H4 (cell line): ENCODE measurements around the gene LGALS7B. TPM values are rescaled to one million over a fixed set of nuclear protein-coding genes. Genes with fewer than 3 reads are reported as not detected.
"Not testable (repeated sequence)": the region's sequence is repeated elsewhere in the genome, so short reads cannot be mapped to it uniquely, and the experiment has no call there.

Experiments
- DNase-seq: peaks from one replicate; pipeline ENCODE4 v3.0.0-alpha.2; 2015; ENCODE audit warnings: low spot score
- total RNA-seq: library from RNA; depleted of rRNA; stranded (reverse); fragments of >200 nt; shearing (Covaris generic); gene quantifications from 2 replicates; pipeline ENCODE4 v1.2.3, GENCODE V29; 2014

LGALS7B gene
- total RNA-seq, 1 experiment from 2014 or later = not detected

GRCh38 chr19:38819231-38819920 lies 30.4 kb downstream of the LGALS7B start:
- no peak for DNase-seq

DNA sequence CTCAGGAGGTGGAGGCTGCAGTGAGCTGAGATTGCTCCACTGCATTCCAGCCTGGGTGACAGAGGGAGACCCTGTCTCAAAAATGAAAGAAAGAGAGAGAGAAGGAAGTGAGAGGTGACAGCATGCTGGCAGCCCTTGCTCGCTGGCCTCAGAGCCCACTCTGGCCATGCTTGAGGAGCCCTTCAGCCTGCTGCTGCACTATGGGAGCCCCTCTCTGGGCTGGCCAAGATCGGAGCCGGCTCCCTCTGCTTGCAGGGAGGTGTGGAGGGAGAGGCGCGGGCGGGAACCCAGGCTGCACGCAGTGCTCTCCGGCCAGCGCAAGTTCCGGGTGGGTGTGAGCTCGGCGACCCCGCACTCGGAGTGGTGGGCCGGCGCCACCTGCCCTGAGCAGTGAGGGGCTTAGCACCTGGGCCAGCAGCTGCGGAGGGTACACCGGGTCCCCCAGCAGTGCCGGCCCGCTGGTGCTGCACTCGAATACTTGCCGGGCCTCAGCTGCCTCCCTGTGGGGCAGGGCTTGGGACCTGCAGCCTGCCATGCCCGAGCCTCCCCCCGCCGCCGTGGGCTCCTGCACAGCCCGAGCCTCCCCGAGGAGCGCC lies 32.3 kb downstream of the LGALS7B start:
- DNase-seq = not testable (repeated sequence)

DNA sequence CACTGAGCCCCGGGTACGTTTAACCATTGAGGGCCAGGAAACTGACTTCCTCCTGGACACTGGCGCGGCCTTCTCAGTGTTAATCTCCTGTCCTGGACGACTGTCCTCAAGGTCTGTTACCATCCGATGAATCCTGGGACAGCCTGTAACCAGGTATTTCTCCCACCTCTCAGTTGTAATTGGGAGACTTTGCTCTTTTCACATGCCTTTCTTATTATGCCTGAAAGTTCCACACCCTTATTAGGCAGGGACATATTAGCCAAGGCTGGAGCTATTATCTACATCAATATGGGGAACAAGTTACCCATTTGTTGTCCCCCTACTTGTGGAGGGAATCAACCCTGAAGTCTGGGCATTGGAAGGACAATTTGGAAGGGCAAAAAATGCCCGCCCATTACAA lies 36.9 kb downstream of the LGALS7B start:
- not testable (repeated sequence) for DNase-seq

DNA sequence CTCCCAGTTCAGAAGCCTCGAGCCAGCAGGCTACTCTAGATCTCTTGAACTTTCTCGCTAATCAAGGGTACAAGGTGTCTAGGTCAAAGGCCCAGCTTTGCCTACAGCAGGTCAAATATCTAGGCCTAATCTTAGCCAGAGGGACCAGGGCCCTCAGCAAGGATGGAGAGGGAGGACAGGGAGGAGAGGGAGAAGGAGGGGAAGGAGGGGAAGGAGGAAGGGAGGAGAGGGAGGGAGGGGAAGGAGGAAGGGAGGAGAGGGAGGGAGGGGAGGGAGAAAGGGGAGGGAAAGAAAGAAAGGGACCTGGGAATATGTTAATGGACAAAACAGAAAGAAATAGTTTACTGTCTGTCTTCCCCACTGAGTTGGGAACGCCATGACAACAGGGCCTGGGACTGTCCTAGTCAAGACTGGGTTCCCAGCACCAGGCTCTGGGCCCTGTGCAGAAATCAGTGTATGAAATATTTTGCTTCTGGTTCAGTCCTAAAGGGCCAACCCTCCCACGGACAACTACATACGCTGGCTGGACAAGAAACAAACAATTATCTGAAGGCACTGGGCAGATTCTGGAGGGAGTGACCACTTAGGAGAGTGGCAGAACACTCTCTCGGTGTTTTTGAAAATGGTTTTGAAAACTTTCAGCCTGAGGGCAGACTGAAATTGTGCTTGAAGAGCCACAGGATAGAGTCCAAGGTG lies 38.0 kb downstream of the LGALS7B start:
- no peak for DNase-seq

DNA sequence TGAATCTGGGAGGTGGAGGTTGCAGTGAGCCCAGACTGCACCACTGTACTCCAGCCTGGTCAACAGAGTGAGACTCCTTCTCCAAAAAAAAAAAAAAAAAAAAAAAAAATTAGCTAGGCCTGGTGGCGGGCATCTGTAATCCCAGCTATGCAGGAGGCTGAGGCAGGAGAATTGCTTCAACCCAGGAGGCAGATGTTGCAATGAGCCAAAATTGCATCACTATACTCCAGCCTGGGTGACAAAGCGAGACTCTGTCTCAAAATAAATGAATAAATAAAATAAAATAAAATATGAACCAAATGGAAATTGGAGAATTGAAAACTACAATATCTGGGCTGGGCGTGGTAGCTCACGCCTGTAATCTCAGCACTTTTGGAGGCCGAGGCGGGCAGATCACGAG lies 40.2 kb downstream of the LGALS7B start:
- not testable (repeated sequence) for DNase-seq

- DNase-seq = no peak
Observed at GRCh38 chr19:38830039-38830733, 41.2 kb downstream of the LGALS7B start.

DNA sequence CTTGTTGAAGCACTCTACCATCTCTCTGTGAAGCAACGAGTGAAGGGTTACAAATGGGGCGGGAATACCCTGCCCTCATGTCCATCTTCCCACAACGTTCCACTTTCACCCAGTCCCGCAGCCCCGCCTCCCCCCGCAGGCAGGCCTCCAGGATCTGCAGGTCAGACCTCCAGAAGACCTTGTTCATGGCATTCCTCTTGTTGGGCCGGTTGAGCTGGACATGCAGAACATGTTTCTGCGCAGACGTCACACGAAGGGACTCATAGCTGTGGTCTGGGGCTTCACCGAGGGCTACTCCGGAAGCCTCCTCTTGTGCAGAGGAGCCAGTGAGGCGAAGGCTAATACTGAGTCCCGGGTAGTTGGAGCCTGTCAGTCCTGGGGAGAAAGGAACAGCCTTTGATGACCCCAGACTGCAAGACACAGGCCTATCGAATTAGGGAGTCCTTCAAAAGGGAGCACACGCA lies 42.2 kb downstream of the LGALS7B start:
- DNase-seq = peak; percentile 86

GRCh38 chr19:38833092-38833425 lies 44.1 kb downstream of the LGALS7B start:
- DNase-seq = no peak

DNA sequence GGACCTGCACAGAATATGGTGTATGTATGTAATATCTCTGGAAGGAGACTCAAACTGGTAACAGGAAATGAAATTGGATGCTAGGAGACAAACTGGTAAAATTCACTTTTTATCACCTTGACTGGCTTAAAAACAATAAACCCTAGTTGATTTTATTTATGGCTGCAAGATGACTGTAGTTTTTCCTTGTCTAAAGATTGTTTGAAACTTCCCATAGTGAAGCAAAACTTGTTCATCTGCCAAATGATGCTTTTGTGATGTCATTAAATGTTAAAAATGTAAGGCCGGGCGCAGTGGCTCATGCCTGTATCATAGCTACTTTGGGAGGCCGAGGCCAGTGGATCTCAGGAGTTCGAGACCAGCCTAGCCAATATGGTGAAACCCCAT lies 45.1 kb downstream of the LGALS7B start:
- DNase-seq = no peak

DNA sequence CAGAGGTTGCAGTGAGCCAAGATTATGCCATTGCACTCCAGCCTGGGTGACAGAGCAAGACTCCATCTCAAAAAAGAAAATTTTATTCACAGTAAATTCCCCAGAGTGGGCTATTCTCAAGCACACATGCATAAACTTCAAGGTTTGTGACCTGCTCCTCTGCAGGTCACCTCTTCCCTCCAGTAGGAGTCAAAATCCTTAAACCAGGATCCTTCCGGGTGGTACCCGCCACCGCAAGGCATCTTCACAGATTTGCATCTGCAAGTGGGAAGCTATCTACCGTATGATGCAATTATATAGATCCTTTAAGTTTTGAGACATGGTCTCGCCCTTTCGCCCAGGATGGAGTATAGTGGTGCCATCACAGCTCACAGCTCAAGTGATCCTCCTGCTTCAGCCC lies 45.6 kb downstream of the LGALS7B start:
- DNase-seq = no peak

- no peak for DNase-seq
Observed at GRCh38 chr19:38836159-38836982, 47.4 kb downstream of the LGALS7B start.

GRCh38 chr19:38836983-38837626 lies 48.1 kb downstream of the LGALS7B start:
- no peak for DNase-seq

GRCh38 chr19:38837656-38838121 lies 48.7 kb downstream of the LGALS7B start:
- no peak for DNase-seq

- DNase-seq = no peak
Observed at GRCh38 chr19:38838208-38838985, 49.4 kb downstream of the LGALS7B start.

DNA sequence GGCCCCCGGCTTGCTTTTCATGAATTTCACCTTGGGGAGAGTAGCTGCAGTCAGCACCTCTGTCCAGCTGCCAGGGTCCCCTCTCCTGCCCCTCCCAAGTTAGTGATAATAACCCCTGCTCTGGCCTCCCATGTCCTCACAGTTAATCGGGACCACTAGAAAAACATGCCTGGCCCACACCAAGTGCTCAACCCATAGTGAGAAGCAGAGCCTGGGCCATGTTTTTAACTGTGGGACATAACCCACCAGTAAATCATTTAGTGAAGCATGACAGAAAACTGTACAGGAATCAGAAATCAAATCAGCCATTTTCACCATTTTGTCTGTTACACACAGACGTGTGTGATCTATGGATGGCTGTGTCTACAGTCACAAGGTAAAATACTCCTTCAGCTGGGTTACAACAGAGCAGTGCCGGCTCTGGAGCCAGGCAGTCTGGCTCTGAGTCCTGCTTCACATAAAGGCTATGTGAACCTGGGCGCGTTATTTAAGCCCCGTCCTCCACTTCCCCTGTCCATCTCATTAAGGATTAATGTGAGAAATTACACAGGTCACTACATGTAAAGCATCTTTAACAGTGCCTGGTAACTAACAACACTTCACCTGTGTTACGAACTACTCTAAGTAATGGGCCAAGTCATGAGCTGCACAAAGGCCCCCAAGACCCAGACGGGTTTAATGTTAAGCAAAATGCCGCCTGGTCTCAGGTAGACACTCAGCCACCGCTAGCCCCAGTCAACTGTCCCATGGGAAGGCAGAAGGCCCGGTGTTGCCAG lies 50.2 kb downstream of the LGALS7B start:
- no peak for DNase-seq

- no peak for DNase-seq
Observed at GRCh38 chr19:38839816-38840582, 51.0 kb downstream of the LGALS7B start.

DNA sequence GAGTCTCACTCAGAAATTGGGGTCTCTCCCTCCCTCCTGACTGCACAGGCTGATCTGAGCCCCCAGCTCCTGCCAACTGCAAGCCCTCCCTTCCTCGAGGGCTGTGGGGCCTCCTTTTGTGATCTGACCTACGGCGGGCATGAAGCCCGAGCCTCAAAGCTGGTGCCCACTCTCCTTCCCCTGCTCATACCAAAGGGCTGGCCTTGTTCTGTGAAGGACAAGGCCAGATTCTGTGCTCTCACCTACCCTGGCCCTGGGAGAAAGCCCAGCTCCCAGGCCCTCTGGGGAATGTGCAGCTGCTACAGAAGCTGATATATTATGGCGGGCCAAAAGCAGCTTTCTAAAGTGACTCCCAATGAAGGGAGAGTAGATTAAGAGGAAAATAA lies 51.6 kb downstream of the LGALS7B start:
- no peak for DNase-seq
